OCI-LY7 (cell line): ENCODE data around the gene ZNF771. TPM values are rescaled to one million over a fixed set of nuclear protein-coding genes. Genes with fewer than 3 reads are reported as not detected.

Experiments used
- BruUV-seq: library from RNA; stranded (reverse); fragments of 400-500 nt; replicated peaks from 2 replicates; lab custom pipeline; 2021; lab: Mats Ljungman, UMichigan
- CTCF ChIA-PET: fragments of 300-600 bp; sonication (Branson Sonifier 250); formaldehyde crosslinking; loops from one replicate; lab custom pipeline; 2022; ENCODE audit warnings: antibody characterized with exemption; ENCODE audit not compliant: unreplicated experiment; lab: Charles Lee
- POLR2A ChIA-PET: fragments of 300-600 bp; sonication (Branson Sonifier 250); formaldehyde crosslinking; loops from one replicate; lab custom pipeline; 2022; ENCODE audit warnings: antibody characterized with exemption; lab: Charles Lee
- DNase-seq: peaks from one replicate; pipeline ENCODE4 v3.0.0-alpha.2; 2015; ENCODE audit warnings: low spot score
- H2AFZ ChIP-seq: fragments of 200-600 bp; sonication (generic), shearing (Covaris generic); 2 replicates; pipeline ENCODE4 v1.6.1; 2014; ENCODE audit warnings: mild to moderate bottlenecking, antibody characterized with exemption, low read length, moderate library complexity
- H3K27ac ChIP-seq: fragments of 200-600 bp; sonication (generic); 2 replicates; pipeline ENCODE4 v1.5.1; 2014; ENCODE audit warnings: mixed run types, low read depth, mild to moderate bottlenecking, moderate library complexity, low read length, inconsistent platforms; ENCODE audit not compliant: poor library complexity, severe bottlenecking
- H3K36me3 ChIP-seq: fragments of 200-600 bp; sonication (generic); 2 replicates; pipeline ENCODE4 v1.6.1; 2014; ENCODE audit warnings: mild to moderate bottlenecking, antibody characterized with exemption, low read length, moderate library complexity, mixed read lengths; ENCODE audit not compliant: insufficient read depth
- H3K4me1 ChIP-seq: fragments of 200-600 bp; sonication (generic); 2 replicates; pipeline ENCODE4 v1.5.1; 2014; ENCODE audit warnings: mild to moderate bottlenecking, low read length; ENCODE audit not compliant: insufficient read depth, poor library complexity, severe bottlenecking
- H3K4me2 ChIP-seq: fragments of 200-600 bp; sonication (generic); 2 replicates; pipeline ENCODE4 v1.6.1; 2014; ENCODE audit warnings: mild to moderate bottlenecking, low read length
- H3K4me3 ChIP-seq: fragments of 200-600 bp; sonication (generic); 2 replicates; pipeline ENCODE4 v1.5.1; 2014; ENCODE audit warnings: mild to moderate bottlenecking, low read depth, low read length; ENCODE audit not compliant: poor library complexity, severe bottlenecking
- H3K79me2 ChIP-seq: fragments of 200-600 bp; sonication (generic); 2 replicates; pipeline ENCODE4 v1.6.1; 2016; ENCODE audit warnings: low read depth, mild to moderate bottlenecking, low read length, moderate library complexity, mixed read lengths; ENCODE audit not compliant: insufficient read depth
- H3K9me2 ChIP-seq: fragments of 200-600 bp; sonication (generic); 2 replicates; pipeline ENCODE4 v1.6.1; 2016; ENCODE audit warnings: mild to moderate bottlenecking, low read length, mixed read lengths; ENCODE audit not compliant: insufficient read depth
- H3K9me3 ChIP-seq: fragments of 200-600 bp; sonication (generic); 2 replicates; pipeline ENCODE4 v1.6.1; 2014; ENCODE audit warnings: mild to moderate bottlenecking, mixed run types, low read length, mixed read lengths
- H4K20me1 ChIP-seq: fragments of 200-600 bp; sonication (generic); 2 replicates; pipeline ENCODE4 v1.6.1; 2014; ENCODE audit warnings: mild to moderate bottlenecking, antibody characterized with exemption, low read length, moderate library complexity, mixed read lengths; ENCODE audit not compliant: insufficient read depth
- EZH2phosphoT487 ChIP-seq: fragments of 200-600 bp; sonication (generic); IDR thresholded peaks from 2 replicates; pipeline ENCODE4 v1.6.1; 2018; ENCODE audit warnings: low read depth, borderline replicate concordance, mild to moderate bottlenecking, mixed run types, antibody characterized with exemption, low read length, moderate library complexity, mixed read lengths
- intact Hi-C: fragments of 100-400 bp; cut with micrococcal nuclease; formaldehyde crosslinking; loops from one replicate; pipeline ENCODE4 v1.10.0; 2022; ENCODE audit not compliant: unreplicated experiment
- total RNA-seq, 2 experiments: library from RNA; depleted of rRNA in 1 of 2; stranded (reverse); fragments of >200 nt in 1 of 2; shearing (Covaris generic) in 1 of 2; gene quantifications; 2 replicates each; pipeline ENCODE4 v1.2.3, GENCODE V29; 2014 to 2022
- TF ChIP-seq, protein P1 (sequence below): fragments of 200-600 bp; sonication (generic); conservative IDR thresholded peaks from 2 replicates; pipeline ENCODE4 v1.5.1; 2014; ENCODE audit warnings: mild to moderate bottlenecking, antibody characterized with exemption, low read length, moderate library complexity, mixed read lengths

The ZNF771 gene
- total RNA-seq, 2 experiments from 2014 or later = 6.4 to 10.8 TPM

DNA sequence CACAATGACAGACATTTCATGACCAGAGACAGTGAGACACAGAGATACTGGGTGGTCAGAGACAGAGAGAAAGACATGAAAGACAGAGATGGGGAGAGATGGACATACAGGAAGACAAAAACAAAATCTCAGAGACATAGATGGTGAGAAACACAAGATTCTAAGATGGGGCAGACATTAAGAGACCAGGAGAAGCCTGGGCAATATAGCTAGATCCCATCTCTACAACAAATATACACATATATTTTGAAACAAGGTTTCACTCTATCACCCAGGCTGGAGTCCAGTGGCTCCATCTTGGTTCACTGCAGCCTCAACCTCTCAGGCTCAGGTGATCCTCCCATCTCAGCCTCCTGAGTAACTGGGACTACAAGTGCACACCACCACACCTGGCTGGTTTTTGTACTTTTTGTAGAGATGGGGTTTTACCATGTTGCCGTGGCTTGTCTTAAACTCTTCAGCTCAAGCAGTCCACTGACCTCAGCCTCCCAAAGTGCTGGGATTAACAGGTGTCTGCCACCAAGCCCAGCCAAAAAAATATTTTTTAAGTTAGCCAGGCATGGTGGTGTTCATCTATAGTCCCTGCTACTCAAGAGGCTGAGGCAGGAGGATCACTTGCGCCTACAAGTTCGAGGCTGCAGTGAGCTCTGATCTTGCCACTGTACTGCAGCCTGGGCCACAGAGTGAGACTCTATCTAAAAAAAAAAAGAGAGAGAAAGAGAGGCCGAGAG lies 27.2 kb upstream of the ZNF771 start:
- intact Hi-C loops = no loop called here
- ChIA-PET CTCF (interaction anchor here (0.5 to 0.6 kb wide), 2 partner anchors 38 to 360 kb away, joined by 3 read pairs; no protein-coding TSS in a partner anchor), POLR2A (interaction anchor here (0.7 to 2.8 kb wide), 2 partner anchors 9 to 11 kb away, joined by 3 to 10 read pairs; partner anchors contain the start of gene TBC1D10B)
- H3K9me3 ChIP-seq = no peaks in the 10 kb centered on the region
- H2AFZ ChIP-seq = no peak overlapping the region
- TF ChIP-seq, protein P1, sequence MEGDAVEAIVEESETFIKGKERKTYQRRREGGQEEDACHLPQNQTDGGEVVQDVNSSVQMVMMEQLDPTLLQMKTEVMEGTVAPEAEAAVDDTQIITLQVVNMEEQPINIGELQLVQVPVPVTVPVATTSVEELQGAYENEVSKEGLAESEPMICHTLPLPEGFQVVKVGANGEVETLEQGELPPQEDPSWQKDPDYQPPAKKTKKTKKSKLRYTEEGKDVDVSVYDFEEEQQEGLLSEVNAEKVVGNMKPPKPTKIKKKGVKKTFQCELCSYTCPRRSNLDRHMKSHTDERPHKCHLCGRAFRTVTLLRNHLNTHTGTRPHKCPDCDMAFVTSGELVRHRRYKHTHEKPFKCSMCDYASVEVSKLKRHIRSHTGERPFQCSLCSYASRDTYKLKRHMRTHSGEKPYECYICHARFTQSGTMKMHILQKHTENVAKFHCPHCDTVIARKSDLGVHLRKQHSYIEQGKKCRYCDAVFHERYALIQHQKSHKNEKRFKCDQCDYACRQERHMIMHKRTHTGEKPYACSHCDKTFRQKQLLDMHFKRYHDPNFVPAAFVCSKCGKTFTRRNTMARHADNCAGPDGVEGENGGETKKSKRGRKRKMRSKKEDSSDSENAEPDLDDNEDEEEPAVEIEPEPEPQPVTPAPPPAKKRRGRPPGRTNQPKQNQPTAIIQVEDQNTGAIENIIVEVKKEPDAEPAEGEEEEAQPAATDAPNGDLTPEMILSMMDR = no peak
- TF ChIP-seq EZH2phosphoT487 = no peak
- no TSS peak for BruUV-seq
- peak overlapping the region; percentile 85 for H3K4me3 ChIP-seq
- peak overlapping the region; percentile 97 for H3K27ac ChIP-seq
- no peak for DNase-seq
- peak overlapping the region; percentile 98 for H3K4me2 ChIP-seq
- H3K4me1 ChIP-seq = peaks cover 52% of the 10 kb centered on the region
- H3K36me3 ChIP-seq = peaks cover 21% of the 10 kb centered on the region
- no peaks in the 10 kb centered on the region for H4K20me1 ChIP-seq
- H3K9me2 ChIP-seq = no peaks in the 10 kb centered on the region
- peaks cover 35% of the 10 kb centered on the region; the same call in 1 of the 2 replicates for H3K79me2 ChIP-seq

DNA sequence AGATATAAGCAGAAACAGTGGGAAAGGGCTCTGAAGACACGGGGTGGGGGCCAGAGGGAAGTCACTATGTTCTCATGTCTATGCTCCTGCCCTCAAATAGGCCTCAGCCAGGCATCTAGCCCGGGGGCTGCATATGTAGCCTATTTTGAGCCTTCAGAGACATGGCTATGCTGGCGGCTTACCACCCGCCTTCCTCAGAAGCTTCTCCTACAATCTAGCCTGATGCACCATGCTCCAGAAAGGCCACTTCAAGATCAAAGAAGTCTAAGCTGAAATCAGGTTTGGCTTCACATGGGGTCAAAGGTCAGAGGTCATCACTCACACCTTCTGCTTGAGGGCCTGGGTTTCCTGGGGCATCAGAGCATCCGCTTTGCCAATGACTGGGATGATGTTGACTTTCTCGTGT lies 26.6 kb upstream of the ZNF771 start:
- TF ChIP-seq, protein P1 = no peak
- TF ChIP-seq EZH2phosphoT487 = no peak
- intact Hi-C loops = no loop called here
- BruUV-seq = no TSS peak
- DNase-seq = no peak
- Histone ChIP-seq H3K4me1 (peaks cover 52% of the 10 kb centered on the region), H4K20me1 (no peaks in the 10 kb centered on the region), H3K36me3 (peaks cover 21% of the 10 kb centered on the region), H3K27ac (peak overlapping the region; percentile 97), H3K9me3 (no peaks in the 10 kb centered on the region), H3K9me2 (no peaks in the 10 kb centered on the region), H3K79me2 (peaks cover 35% of the 10 kb centered on the region; the same call in 1 of the 2 replicates), H3K4me3 (peak overlapping the region; percentile 85), H3K4me2 (peak overlapping the region; percentile 98), H2AFZ (no peak overlapping the region)
- CTCF ChIA-PET = no interaction called here
- POLR2A ChIA-PET = interaction anchor here (0.7 to 2.8 kb wide), 3 partner anchors 9 to 14 kb away, joined by 3 to 22 read pairs (median 10); partner anchors contain the start of genes TBC1D10B and ZNF48
